SK-N-SH (cell line): ENCODE data around the gene MAP3K9. TPM values are rescaled to one million over a fixed set of nuclear protein-coding genes. Genes with fewer than 3 reads are reported as not detected.

ENCODE experiments used
- CTCF ChIA-PET: fragments of 300-600, 350-600 bp; formaldehyde crosslinking; extraction: SDS; loops from one replicate; lab custom pipeline; 2021; lab: Yijun Ruan, JAX
- POLR2A ChIA-PET: fragments of 350-600 bp; sonication (Branson Sonifier 250); formaldehyde crosslinking; extraction: SDS; loops from one replicate; lab custom pipeline; 2020; ENCODE audit warnings: antibody characterized with exemption, inconsistent platforms; lab: Yijun Ruan, JAX
- DNase-seq: peaks from one replicate; pipeline ENCODE4 v3.0.0; 2012
- H2AFZ ChIP-seq: fragments of 200-600 bp; sonication (generic); 2 replicates; pipeline ENCODE4 v1.8.1; 2016; ENCODE audit warnings: antibody characterized with exemption, mild to moderate bottlenecking, low read depth
- H3F3A ChIP-seq: fragments of 200-600 bp; sonication (generic); replicated peaks from 2 replicates; pipeline ENCODE3; 2016; ENCODE audit warnings: antibody characterized with exemption, mild to moderate bottlenecking; ENCODE audit not compliant: insufficient read depth
- H3K27ac ChIP-seq, 2 experiments: fragments of 200-500 bp in 1 of 2; fragments of 200-600 bp in 1 of 2; sonication (Bioruptor generic) in 1 of 2; sonication (generic), shearing (Covaris generic) in 1 of 2; 2 replicates each; pipeline versions ENCODE4 v1.5.1 to v1.6.1; 2014 to 2016; ENCODE audit warnings: low read depth in 2 of 2, inconsistent platforms in 1 of 2, low read length in 1 of 2, mild to moderate bottlenecking in 1 of 2, mixed read lengths in 1 of 2
- H3K27me3 ChIP-seq: fragments of 200-600 bp; sonication (generic), shearing (Covaris generic); 2 replicates; pipeline ENCODE4 v1.6.1; 2016; ENCODE audit warnings: mixed run types; ENCODE audit not compliant: insufficient read depth
- H3K36me3 ChIP-seq, 2 experiments: fragments of 200-500 bp in 1 of 2; fragments of 200-600 bp in 1 of 2; sonication (Bioruptor generic) in 1 of 2; sonication (generic) in 1 of 2; replicated peaks in 1 of 2; 2 replicates each; pipeline versions ENCODE3 to v1.5.1; 2014 to 2016; ENCODE audit warnings: low read length in 1 of 2, mild to moderate bottlenecking in 1 of 2; ENCODE audit not compliant: insufficient read depth in 2 of 2, control insufficient read depth in 1 of 2
- H3K4me1 ChIP-seq, 2 experiments: fragments of 200-500 bp in 1 of 2; fragments of 200-600 bp in 1 of 2; sonication (Bioruptor generic) in 1 of 2; sonication (generic), shearing (Covaris generic) in 1 of 2; 2 replicates each; pipeline versions ENCODE4 v1.5.1 to v1.6.1; 2014 to 2016; ENCODE audit warnings: low read depth in 1 of 2, low read length in 1 of 2, mixed run types in 1 of 2; ENCODE audit not compliant: insufficient read depth in 2 of 2, control insufficient read depth in 1 of 2
- H3K4me2 ChIP-seq: fragments of 200-600 bp; sonication (generic), shearing (Covaris generic); 2 replicates; pipeline ENCODE4 v1.6.1; 2017; ENCODE audit warnings: mixed run types
- H3K4me3 ChIP-seq, 2 experiments: fragments of 200-500 bp in 1 of 2; fragments of 200-600 bp in 1 of 2; sonication (Bioruptor generic) in 1 of 2; sonication (generic), shearing (Covaris generic) in 1 of 2; 2 replicates each; pipeline versions ENCODE4 v1.5.1 to v1.8.1; 2014 to 2016; ENCODE audit warnings: low read depth in 2 of 2, inconsistent platforms in 1 of 2, low read length in 1 of 2, mild to moderate bottlenecking in 1 of 2, mixed read lengths in 1 of 2, moderate library complexity in 1 of 2
- H3K79me2 ChIP-seq: fragments of 200-600 bp; sonication (generic); 2 replicates; pipeline ENCODE4 v1.8.1; 2017; ENCODE audit warnings: mild to moderate bottlenecking; ENCODE audit not compliant: insufficient read depth
- H3K9ac ChIP-seq: fragments of 200-600 bp; sonication (generic); 2 replicates; pipeline ENCODE4 v1.6.1; 2017; ENCODE audit warnings: mixed run types
- H3K9me2 ChIP-seq: fragments of 200-600 bp; sonication (generic); 2 replicates; pipeline ENCODE4 v1.6.1; 2017; ENCODE audit warnings: mixed run types
- H3K9me3 ChIP-seq: fragments of 200-600 bp; sonication (generic); 2 replicates; pipeline ENCODE4 v1.6.1; 2017; ENCODE audit warnings: mixed run types, mild to moderate bottlenecking, moderate library complexity
- H4K20me1 ChIP-seq: fragments of 200-600 bp; sonication (generic); 2 replicates; pipeline ENCODE4 v1.6.1; 2017; ENCODE audit warnings: mild to moderate bottlenecking, mixed run types; ENCODE audit not compliant: insufficient read depth
- CHD2 ChIP-seq: fragments of 150-350 bp; IDR thresholded peaks from 2 replicates; pipeline ENCODE4 v1.6.1; 2018; ENCODE audit warnings: low read length; ENCODE audit not compliant: partially characterized antibody
- EP300 ChIP-seq, 2 experiments: IDR thresholded peaks; 2 replicates each; pipeline versions ENCODE4 v1.4.0 to v1.6.1; 2012; ENCODE audit warnings: borderline replicate concordance in 1 of 2, low read depth in 1 of 2, low read length in 1 of 2
- EZH2phosphoT487 ChIP-seq: fragments of 200-600 bp; sonication (generic); IDR thresholded peaks from 2 replicates; pipeline ENCODE4 v1.6.1; 2017; ENCODE audit warnings: low read depth, mixed run types, mild to moderate bottlenecking, antibody characterized with exemption, moderate library complexity, borderline replicate concordance
- FOSL2 ChIP-seq: IDR thresholded peaks from 2 replicates; pipeline ENCODE4 v1.4.0; 2012; ENCODE audit warnings: low read depth, mild to moderate bottlenecking, moderate library complexity, borderline replicate concordance
- FOXJ3 ChIP-seq: sonication (generic); formaldehyde crosslinking; IDR thresholded peaks from 2 replicates; pipeline ENCODE4 v1.5.1; 2020; ENCODE audit warnings: mild to moderate bottlenecking, missing genetic modification reagents
- GATA2 ChIP-seq: sonication (generic); formaldehyde crosslinking; IDR thresholded peaks from 2 replicates; pipeline ENCODE4 v1.5.0; 2020; ENCODE audit warnings: mild to moderate bottlenecking, missing genetic modification reagents
- IRF3 ChIP-seq: fragments of 150-350 bp; IDR thresholded peaks from 2 replicates; pipeline ENCODE4 v1.6.1; 2016; ENCODE audit warnings: mild to moderate bottlenecking, low read depth, low read length
- JUND ChIP-seq: IDR thresholded peaks from 2 replicates; pipeline ENCODE4 v1.4.0; 2012
- MEF2A ChIP-seq: IDR thresholded peaks from 2 replicates; pipeline ENCODE4 v1.4.0; 2012; ENCODE audit warnings: low read depth, borderline replicate concordance
- MXI1 ChIP-seq: IDR thresholded peaks from 2 replicates; pipeline ENCODE4 v1.6.1; 2012; ENCODE audit warnings: mild to moderate bottlenecking, low read depth, low read length, improper control_type of control experiment
- NRF1 ChIP-seq: IDR thresholded peaks from 2 replicates; pipeline ENCODE4 v1.6.1; 2012; ENCODE audit warnings: low read depth, mild to moderate bottlenecking, low read length
- RXRA ChIP-seq: IDR thresholded peaks from 2 replicates; pipeline ENCODE4 v1.4.0; 2012; ENCODE audit warnings: low read depth, mild to moderate bottlenecking, borderline replicate concordance
- SMC3 ChIP-seq: IDR thresholded peaks from 2 replicates; pipeline ENCODE4 v1.6.1; 2012; ENCODE audit warnings: low read depth, low read length, improper control_type of control experiment
- TAF1 ChIP-seq: IDR thresholded peaks from 2 replicates; pipeline ENCODE4 v1.6.1; 2012; ENCODE audit warnings: low read depth, mild to moderate bottlenecking, low read length, moderate library complexity, borderline replicate concordance
- TCF12 ChIP-seq: IDR thresholded peaks from 2 replicates; pipeline ENCODE4 v1.4.0; 2012
- USF1 ChIP-seq: IDR thresholded peaks from 2 replicates; pipeline ENCODE4 v1.4.0; 2012; ENCODE audit warnings: low read depth, borderline replicate concordance
- USF2 ChIP-seq: fragments of 150-350 bp; IDR thresholded peaks from 2 replicates; pipeline ENCODE4 v1.6.1; 2017; ENCODE audit warnings: antibody characterized with exemption, low read length, low read depth, borderline replicate concordance
- YY1 ChIP-seq: IDR thresholded peaks from 2 replicates; pipeline ENCODE4 v1.4.0; 2012; ENCODE audit warnings: low read depth, mild to moderate bottlenecking
- WGBS: methylation state at CpG from one replicate; pipeline ENCODE4 v1.1.6; 2017; ENCODE audit warnings: low lambda C conversion rate; 5-methylcytosine and 5-hydroxymethylcytosine counted together
- polyA plus RNA-seq, 3 experiments: library from polyadenylated mRNA; depleted of rRNA; stranded (reverse); fragments of >200 nt; gene quantifications; 2 replicates each; pipeline ENCODE4 v1.2.3, GENCODE V29; 2012
- TF ChIP-seq, protein P1 (sequence below): IDR thresholded peaks from 2 replicates; pipeline ENCODE4 v1.4.0; 2012; ENCODE audit warnings: low read depth
- TF ChIP-seq, protein P2 (sequence below): fragments of 200-600 bp; sonication (generic); IDR thresholded peaks from 2 replicates; pipeline ENCODE4 v1.6.1; 2017; ENCODE audit warnings: antibody characterized with exemption, mild to moderate bottlenecking, moderate library complexity

The MAP3K9 gene
- polyA plus RNA-seq, 1 of the 3 experiments (the other 2 are of a cell fraction), result 2.0 TPM

DNA sequence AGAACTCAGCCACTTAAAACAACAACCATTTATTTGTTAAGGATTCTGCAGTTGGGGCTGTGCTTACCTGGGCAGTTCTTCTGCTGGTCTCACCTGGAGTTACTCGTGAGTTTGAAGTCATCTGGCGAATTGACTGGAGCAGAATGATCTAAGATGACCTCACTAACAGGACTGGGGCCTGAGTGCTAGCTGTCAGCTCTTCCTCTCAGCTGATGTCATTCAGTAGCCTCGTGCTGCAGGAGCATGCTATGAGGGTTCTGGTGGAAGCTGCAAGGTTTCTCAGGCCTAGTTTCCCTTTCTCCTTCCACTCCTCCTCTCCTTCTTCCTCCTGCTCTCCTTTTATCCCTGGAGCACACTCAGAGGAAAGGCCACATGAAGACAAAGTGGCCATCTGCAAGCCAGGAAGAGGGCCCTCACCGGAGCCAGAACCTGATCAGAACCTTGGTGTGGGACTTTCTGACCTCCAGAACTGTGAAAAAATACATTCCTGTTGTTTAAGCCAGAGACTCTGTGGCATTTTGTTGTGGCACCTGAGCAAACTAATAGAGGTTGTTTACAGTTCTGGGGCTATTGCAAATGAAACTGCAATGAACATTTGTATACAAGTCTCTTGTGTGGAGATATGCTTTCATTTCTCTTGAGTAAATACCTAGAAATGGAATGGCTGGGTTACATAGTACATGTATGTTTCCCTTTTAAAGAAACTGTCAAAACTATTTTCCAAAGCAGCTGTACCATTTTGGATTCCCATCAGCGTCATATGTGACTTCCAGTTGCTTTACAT is 21.9 kb upstream of the MAP3K9 start:
- POLR2A ChIA-PET, result no interaction called here
- Histone ChIP-seq H3K9ac (no peak overlapping the region), H4K20me1 (no peaks in the 10 kb centered on the region), H3K4me2 (no peak overlapping the region), H3K9me2 (no peaks in the 10 kb centered on the region), H3K9me3 (peaks cover 5% of the 10 kb centered on the region; the same call in 1 of the 2 replicates), H3K4me3 (no peak overlapping the region), H3K27me3 (no peaks in the 10 kb centered on the region), H3K4me1 (no peaks in the 10 kb centered on the region), H3K27ac (no peak overlapping the region), H3K79me2 (no peaks in the 10 kb centered on the region), H3F3A (no peaks in the 10 kb centered on the region), H3K36me3 (no peaks in the 10 kb centered on the region), H2AFZ (no peak overlapping the region)
- no peak for DNase-seq
- CTCF ChIA-PET, result interaction anchor here (0.9 to 2.4 kb wide), 3 partner anchors 13 to 22 kb away, joined by 3 to 13 read pairs (median 7); no protein-coding TSS in a partner anchor
- WGBS, result 45% methylated on average over 5 of the region's 5 CpGs
- TF ChIP-seq TCF12 (no peak), TAF1 (no peak), FOSL2 (no peak), EZH2phosphoT487 (no peak), GATA2 (no peak), MXI1 (no peak)
- TF ChIP-seq, protein P1, sequence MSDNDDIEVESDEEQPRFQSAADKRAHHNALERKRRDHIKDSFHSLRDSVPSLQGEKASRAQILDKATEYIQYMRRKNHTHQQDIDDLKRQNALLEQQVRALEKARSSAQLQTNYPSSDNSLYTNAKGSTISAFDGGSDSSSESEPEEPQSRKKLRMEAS, result no peak

- CTCF ChIA-PET, result interaction anchor here (1.5 to 2.5 kb wide), 3 partner anchors 11 to 144 kb away, joined by 3 to 16 read pairs (median 12); no protein-coding TSS in a partner anchor
- Histone ChIP-seq H3K4me3 (no peak overlapping the region), H4K20me1 (no peaks in the 10 kb centered on the region), H3K79me2 (no peaks in the 10 kb centered on the region), H3K36me3 (no peaks in the 10 kb centered on the region), H3K9me2 (no peaks in the 10 kb centered on the region), H3K4me2 (no peak overlapping the region), H2AFZ (no peak overlapping the region), H3K27me3 (no peaks in the 10 kb centered on the region), H3K9ac (no peak overlapping the region), H3K9me3 (no peaks in the 10 kb centered on the region), H3K27ac (no peak overlapping the region), H3F3A (no peaks in the 10 kb centered on the region), H3K4me1 (no peaks in the 10 kb centered on the region; a peak in 2 of 4 replicates)
- DNase-seq, result no peak
- POLR2A ChIA-PET, result interaction anchor here (1.2 kb wide), 1 partner anchor 80 kb away, joined by 3 read pairs; no protein-coding TSS in a partner anchor
- WGBS, result 82% methylated on average over 3 of the region's 3 CpGs
- no peak for TF ChIP-seq TCF12
- no peak for TF ChIP-seq JUND
- TF ChIP-seq USF2, result no peak
- no peak for TF ChIP-seq MEF2A
- no peak for TF ChIP-seq CHD2
- no peak for TF ChIP-seq EP300 (IDR thresholded peaks at IDR 0.05; ENCODE audit: borderline replicate concordance in 1 of 2, low read depth in 1 of 2, low read length in 1 of 2)
- no peak for TF ChIP-seq YY1
- TF ChIP-seq GATA2, result no peak
- TF ChIP-seq, protein P2, sequence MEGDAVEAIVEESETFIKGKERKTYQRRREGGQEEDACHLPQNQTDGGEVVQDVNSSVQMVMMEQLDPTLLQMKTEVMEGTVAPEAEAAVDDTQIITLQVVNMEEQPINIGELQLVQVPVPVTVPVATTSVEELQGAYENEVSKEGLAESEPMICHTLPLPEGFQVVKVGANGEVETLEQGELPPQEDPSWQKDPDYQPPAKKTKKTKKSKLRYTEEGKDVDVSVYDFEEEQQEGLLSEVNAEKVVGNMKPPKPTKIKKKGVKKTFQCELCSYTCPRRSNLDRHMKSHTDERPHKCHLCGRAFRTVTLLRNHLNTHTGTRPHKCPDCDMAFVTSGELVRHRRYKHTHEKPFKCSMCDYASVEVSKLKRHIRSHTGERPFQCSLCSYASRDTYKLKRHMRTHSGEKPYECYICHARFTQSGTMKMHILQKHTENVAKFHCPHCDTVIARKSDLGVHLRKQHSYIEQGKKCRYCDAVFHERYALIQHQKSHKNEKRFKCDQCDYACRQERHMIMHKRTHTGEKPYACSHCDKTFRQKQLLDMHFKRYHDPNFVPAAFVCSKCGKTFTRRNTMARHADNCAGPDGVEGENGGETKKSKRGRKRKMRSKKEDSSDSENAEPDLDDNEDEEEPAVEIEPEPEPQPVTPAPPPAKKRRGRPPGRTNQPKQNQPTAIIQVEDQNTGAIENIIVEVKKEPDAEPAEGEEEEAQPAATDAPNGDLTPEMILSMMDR, result no peak
- no peak for TF ChIP-seq IRF3
- no peak for TF ChIP-seq RXRA
- no peak for TF ChIP-seq NRF1
- TF ChIP-seq USF1, result no peak
- TF ChIP-seq FOXJ3 (CRISPR knock-in tag), result no peak
- TF ChIP-seq SMC3, result no peak
- no peak for TF ChIP-seq EZH2phosphoT487
These were observed 18.9 kb upstream of the MAP3K9 start for GRCh38 chr14:70828188-70828587.
